ENCODE data around the gene RPL39L.
"Not testable (repeated sequence)": the region's sequence is repeated elsewhere in the genome, so short reads cannot be mapped to it uniquely, and the experiment has no call there.

The RPL39L gene

GRCh38 chr3:187136936-187137335 lies 2.4 kb downstream of the RPL39L start:
- peak in 3 of 4 experiments; percentile 35 to 57 (median 48) for DNase-seq

GRCh38 chr3:187136337-187136736 lies 3.0 kb downstream of the RPL39L start:
- no peak for DNase-seq

DNA sequence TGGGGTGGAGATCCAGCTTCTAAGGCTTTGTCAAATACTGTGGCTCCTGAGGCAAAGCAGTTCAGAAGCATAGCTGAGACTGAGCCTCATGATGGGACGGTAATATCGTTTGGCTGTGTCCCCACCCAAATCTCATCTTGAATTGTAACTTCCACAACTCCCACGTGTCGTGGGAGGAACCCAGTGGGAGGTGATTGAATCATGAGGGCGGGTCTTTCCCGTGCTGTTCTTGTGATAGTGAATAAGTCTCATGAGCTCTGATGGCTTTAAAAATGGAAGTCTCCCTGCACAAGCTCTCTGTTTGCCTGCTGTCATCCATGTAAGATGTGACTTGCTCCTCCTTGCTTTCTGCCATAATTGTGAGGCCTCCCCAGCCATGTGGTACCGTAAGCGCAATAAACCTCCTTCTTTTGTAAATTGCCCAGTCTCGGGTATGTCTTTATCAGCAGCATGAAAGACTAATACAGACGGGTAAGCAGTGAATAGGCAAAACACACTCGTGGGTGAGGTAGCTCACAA lies 4.1 kb downstream of the RPL39L start:
- DNase-seq, result not testable (repeated sequence)

- DNase-seq, result peak in 3 of 4 experiments; percentile 6 to 26 (median 25)
These were observed 6.1 kb downstream of the RPL39L start for GRCh38 chr3:187133181-187133580.

- DNase-seq, result no peak
These were observed 6.6 kb downstream of the RPL39L start for GRCh38 chr3:187132666-187133065.

- DNase-seq, result no peak
These were observed 7.3 kb downstream of the RPL39L start for GRCh38 chr3:187131981-187132380.

GRCh38 chr3:187130346-187131066 lies 8.8 kb downstream of the RPL39L start:
- peak; percentile 22 to 76 (median 56) for DNase-seq

GRCh38 chr3:187125319-187126031 lies 13.8 kb downstream of the RPL39L start:
- no peak for DNase-seq

GRCh38 chr3:187122261-187122660 lies 17.0 kb downstream of the RPL39L start:
- no peak for DNase-seq

GRCh38 chr3:187120326-187120725 lies 19.0 kb downstream of the RPL39L start:
- peak in 3 of 4 experiments; percentile 20 to 61 (median 22) for DNase-seq

DNA sequence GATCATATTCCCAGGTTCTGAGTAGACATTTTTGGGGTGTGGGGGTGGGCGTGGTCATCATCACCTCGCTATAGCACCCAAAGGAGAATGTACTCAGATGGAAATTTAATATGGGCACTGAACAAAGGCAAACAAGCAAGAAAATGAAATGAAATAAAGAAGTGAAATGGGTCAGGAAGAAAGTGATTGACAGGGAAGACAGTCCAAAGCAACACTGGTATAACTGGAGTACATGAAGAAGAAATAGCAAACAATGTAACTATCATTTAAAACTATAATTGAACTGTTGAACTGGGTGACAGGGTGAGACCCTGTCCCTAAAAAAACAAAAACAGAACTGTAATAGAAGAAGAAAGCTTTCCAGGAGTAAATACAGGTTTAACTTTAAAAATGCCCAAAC lies 24.8 kb downstream of the RPL39L start:
- no peak for DNase-seq

- peak in 3 of 4 experiments; percentile 45 to 70 (median 52) for DNase-seq
These were observed 26.1 kb downstream of the RPL39L start for GRCh38 chr3:187112934-187113793.

DNA sequence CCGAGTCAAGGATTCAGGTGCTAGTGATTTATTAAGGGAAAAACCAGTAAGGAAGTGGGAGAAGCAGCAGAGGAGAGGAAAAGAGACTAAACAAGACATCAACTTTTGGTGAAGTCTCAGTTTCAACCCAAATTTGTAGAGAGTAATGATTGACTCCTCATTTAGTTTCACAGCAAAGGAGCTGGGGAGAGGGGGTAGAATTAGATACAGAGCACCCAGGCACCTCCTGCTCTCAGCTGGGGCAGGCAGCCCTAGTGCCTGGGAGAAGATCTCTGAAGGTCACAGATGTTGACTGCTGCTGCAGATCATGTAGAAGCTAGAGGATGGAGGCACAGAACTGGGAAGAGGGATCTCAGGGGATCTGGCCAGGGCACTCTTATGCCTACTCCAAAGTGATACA lies 29.1 kb downstream of the RPL39L start:
- no peak for DNase-seq

DNA sequence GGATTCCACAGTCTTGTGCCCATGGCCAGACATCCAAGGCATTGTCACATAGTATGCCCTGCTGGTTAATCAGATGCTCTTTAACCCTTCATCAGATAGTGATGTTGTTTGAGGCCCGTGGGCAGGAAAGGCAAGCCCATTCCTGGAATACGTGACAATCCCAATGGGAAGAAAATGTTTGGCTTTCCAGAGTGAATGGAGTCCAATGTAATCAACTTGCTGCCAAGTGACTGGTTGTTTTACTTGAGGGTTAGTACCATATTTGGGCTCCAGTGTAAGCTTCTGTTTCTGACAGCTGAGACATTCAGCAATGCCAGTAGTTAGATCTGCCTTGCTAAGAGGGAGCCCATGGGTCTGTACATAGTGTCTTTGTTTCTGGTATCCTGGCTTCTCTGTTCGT lies 31.3 kb downstream of the RPL39L start:
- DNase-seq, result no peak

DNA sequence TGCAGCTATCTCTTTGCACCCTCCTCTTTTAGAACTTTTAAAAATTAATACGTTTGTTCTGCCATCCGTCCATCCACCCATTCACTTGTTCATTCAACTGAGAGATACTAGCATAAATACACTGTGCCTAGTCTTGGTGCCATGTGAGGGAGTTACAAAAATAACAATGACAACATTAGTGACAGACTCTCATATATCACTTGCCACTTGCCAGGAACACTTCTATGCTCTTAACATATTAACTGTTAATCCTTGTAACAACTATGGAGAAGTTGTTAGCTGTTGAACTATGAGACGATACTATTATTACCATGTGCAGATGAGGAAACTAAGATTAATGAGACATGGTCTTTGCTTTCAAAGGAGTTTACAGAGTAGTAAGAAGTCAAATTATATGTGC lies 33.6 kb downstream of the RPL39L start:
- no peak for DNase-seq

DNA sequence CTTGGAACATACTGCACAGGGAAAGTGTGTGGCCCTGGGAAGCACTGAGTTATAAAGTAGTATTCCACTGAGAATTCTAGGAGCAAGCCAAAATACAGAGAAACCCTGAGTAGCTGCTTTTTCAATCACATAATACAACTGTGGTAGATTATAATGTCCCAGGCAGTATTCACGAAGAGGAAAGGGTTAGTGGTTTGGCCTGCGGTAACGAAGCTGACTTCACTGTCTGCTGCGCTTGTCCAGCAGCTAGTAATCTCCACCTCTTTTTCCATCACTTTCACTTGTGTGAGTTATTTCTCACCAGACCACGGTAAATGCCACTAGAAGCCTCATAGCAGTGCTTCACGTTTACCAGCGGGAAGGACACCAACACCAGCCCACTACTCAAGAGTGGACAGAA lies 34.4 kb downstream of the RPL39L start:
- DNase-seq, result no peak

DNA sequence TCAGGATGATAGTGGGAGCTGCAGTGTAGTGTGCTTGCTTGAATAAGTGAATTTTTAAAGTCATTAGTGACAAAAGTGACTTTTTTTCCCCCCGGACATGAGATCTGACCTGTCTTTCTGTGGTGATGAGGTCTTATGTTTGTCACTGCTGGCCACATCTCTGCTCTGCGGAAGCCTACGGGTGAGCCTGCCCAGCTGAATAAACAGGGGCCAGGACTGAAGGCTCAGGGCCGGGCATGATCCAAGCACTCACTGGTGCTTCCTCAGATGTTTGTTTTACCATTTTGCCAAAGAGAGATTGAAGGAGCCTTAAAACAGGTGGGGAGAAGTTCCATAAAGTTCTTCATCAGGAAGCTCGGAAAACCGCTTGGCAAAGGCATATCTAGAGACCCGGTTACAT lies 35.0 kb downstream of the RPL39L start:
- DNase-seq, result no peak

GRCh38 chr3:187103251-187103650 lies 36.0 kb downstream of the RPL39L start:
- DNase-seq, result no peak

DNA sequence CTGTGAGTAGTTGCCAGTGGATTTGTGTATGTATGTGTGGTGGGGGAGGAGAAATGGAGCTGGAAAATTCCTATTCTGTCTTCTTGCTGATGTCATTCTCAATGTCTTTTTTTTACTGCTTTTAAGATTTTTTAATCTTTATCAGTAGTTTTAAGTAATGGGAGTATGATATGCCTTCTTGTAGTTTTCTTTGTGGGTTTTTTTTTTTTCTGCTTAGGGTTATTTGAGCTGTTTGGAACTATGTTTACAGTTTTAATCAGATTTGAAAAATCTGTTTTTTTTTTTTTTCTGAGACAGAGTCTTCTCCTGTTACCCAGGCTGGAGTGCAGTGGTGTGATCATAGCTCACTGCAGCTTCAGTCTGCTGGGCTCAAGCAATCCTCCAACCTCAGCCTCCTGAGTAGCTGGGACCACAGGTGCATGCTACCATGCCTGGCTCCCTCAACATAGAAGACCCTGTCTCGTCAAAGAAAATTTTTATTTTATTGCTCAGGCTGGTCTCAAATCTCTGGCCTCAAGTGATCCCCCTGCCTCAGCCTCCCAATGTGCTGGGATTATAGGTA lies 37.1 kb downstream of the RPL39L start:
- no peak for DNase-seq

GRCh38 chr3:187101184-187102072 lies 37.9 kb downstream of the RPL39L start:
- DNase-seq, result peak; percentile 36 to 66 (median 52)

DNA sequence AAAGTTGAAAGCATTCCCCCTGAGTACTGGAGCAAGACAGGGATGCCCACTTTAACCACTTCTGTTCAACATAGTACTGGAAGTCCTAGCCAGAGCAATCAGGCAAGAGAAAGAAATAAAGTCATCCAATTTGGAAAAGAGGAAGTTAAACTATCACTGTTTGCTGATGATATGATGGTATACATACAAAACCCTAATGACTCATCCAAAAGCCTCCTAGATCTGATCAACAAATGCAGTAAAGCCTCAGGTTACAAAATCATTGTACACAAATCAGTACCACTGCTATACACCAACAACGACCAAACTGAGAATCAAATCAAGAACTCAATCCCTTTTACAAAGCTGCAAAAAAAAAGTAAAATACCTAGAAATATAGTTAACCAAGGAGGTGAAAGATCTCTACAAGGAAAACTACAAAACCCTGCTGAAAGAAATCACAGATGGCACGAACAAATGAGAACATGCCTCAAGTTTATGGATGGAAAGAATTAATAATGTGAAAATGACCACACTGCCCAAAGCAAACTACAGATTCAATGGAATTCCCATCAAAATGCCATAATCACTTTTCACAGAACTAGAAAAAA lies 40.3 kb downstream of the RPL39L start:
- DNase-seq, result peak in 2 of 4 experiments; percentile 55 to 62
